Measurements from ENCODE around the gene OR2B2. TPM values are rescaled to one million over a fixed set of nuclear protein-coding genes. Genes with fewer than 3 reads are reported as not detected.

The OR2B2 gene
- total and polyA plus RNA-seq, 2 donors from 2014 or later: not detected

GRCh38 chr6:27865850-27866356, 46.3 kb downstream of the OR2B2 start:
- no peak for TF ChIP-seq CTCF (IDR thresholded peaks at IDR 0.05; ENCODE audit: borderline replicate concordance, extremely low read depth, insufficient read depth)
- Histone ChIP-seq H3K36me3 (ENCODE audit: control insufficient read depth in 2 of 3, insufficient read depth in 3 of 3, low read length in 3 of 3) (no peaks in the 10 kb centered on the region), H3K4me3 (ENCODE audit: low read length in 3 of 3) (peak overlapping the region; percentile 67 to 93 (median 70)), H3K27me3 (ENCODE audit: control insufficient read depth, insufficient read depth, low read length) (no peaks in the 10 kb centered on the region), H3K9ac (ENCODE audit: low read length in 3 of 3) (peak overlapping the region in 1 of 3 donors; percentile 94), H3K9me3 (ENCODE audit: control insufficient read depth in 2 of 3, insufficient read depth in 1 of 3, low read length in 3 of 3) (no peaks in the 10 kb centered on the region), H3K27ac (ENCODE audit: low read depth in 2 of 2, low read length in 2 of 2) (no peak overlapping the region), H3K4me1 (ENCODE audit: control insufficient read depth in 2 of 3, insufficient read depth in 2 of 3, low read depth in 1 of 3, low read length in 3 of 3) (peaks cover 0 to 9% (median 8%) of the 10 kb centered on the region in 3 donors)
- no peak for FAIRE-seq
- intact Hi-C loops (cut with DNase I): no loop called here
- peak in 3 of 5 donors; percentile 50 to 72 (median 63) for DNase-seq

- H3K9me3 ChIP-seq (ENCODE audit: control insufficient read depth in 2 of 3, insufficient read depth in 1 of 3, low read length in 3 of 3): no peaks in the 10 kb centered on the region
- peaks cover 0 to 9% (median 8%) of the 10 kb centered on the region in 3 donors for H3K4me1 ChIP-seq (ENCODE audit: control insufficient read depth in 2 of 3, insufficient read depth in 2 of 3, low read depth in 1 of 3, low read length in 3 of 3)
- TF ChIP-seq CTCF (IDR thresholded peaks at IDR 0.05; ENCODE audit: borderline replicate concordance, extremely low read depth, insufficient read depth): no peak
- FAIRE-seq (peak; percentile 76), DNase-seq (peak; percentile 86 to 99 (median 94))
- no peaks in the 10 kb centered on the region for H3K27me3 ChIP-seq (ENCODE audit: control insufficient read depth, insufficient read depth, low read length)
- intact Hi-C loops (cut with DNase I): no loop called here
- H3K36me3 ChIP-seq (ENCODE audit: control insufficient read depth in 2 of 3, insufficient read depth in 3 of 3, low read length in 3 of 3): no peaks in the 10 kb centered on the region
- peak overlapping the region in 2 of 3 donors; percentile 48 to 94 for H3K9ac ChIP-seq (ENCODE audit: low read length in 3 of 3)
- no peak overlapping the region for H3K27ac ChIP-seq (ENCODE audit: low read depth in 2 of 2, low read length in 2 of 2)
- peak overlapping the region; percentile 67 to 93 (median 70) for H3K4me3 ChIP-seq (ENCODE audit: low read length in 3 of 3)
Observed at GRCh38 chr6:27864906-27865849, 47.0 kb downstream of the OR2B2 start.

DNA sequence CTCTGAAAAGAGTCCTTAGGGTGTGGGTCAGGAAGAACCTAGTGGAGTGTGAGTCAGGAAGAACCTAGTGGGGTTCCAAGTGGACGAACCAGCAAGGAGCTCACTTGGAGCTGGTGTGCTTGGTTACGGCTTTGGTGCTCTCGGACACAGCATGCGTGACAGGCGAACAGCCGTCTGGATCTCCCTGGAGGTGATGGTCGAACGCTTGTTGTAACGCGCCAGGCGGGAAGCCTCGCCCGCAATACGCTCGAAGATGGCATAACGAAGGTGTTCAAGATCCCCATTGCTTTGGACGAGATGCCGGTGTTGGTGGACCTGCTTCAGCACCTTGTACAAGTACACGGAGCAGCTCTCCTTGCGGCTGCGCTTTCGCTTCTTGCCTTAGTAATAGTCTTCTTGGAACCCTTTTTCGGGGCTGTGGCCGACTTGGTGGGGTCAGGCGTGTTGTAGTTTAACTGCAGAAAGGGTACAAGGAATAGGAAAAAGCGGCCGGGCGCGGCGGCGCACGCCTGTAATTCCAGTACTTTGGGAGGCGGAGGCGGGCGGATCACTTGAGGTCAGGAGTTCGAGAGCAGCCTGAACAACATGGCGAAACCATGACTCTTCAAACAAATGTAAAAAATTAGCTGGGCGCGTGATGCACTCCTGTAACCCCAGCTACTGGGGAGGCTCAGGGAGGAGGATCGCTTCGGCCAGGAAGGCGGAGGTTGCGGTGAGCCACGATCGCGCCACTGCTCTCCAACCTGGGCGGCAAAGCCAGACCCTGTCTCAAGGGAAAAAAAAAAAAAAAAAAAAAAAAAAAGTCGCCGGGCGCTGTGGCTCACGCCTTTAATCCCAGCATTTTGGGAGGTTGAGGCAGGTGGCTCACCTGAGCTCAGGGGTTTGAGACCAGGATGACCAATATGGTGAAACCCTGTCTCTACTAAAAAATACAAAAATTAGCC, 48.0 kb downstream of the OR2B2 start:
- H3K9me3 ChIP-seq (ENCODE audit: control insufficient read depth in 2 of 3, insufficient read depth in 1 of 3, low read length in 3 of 3): no peaks in the 10 kb centered on the region
- H3K4me3 ChIP-seq (ENCODE audit: low read length in 3 of 3): peak overlapping the region; percentile 67 to 93 (median 70)
- no peak for FAIRE-seq
- H3K9ac ChIP-seq (ENCODE audit: low read length in 3 of 3): peak overlapping the region in 2 of 3 donors; percentile 17 to 94
- peak; percentile 57 to 81 (median 62) for DNase-seq
- TF ChIP-seq CTCF (IDR thresholded peaks at IDR 0.05; ENCODE audit: borderline replicate concordance, extremely low read depth, insufficient read depth): no peak
- no peaks in the 10 kb centered on the region for H3K27me3 ChIP-seq (ENCODE audit: control insufficient read depth, insufficient read depth, low read length)
- H3K4me1 ChIP-seq (ENCODE audit: control insufficient read depth in 2 of 3, insufficient read depth in 2 of 3, low read depth in 1 of 3, low read length in 3 of 3): peaks cover 0 to 9% (median 8%) of the 10 kb centered on the region in 3 donors
- intact Hi-C loops (cut with DNase I): no loop called here
- no peaks in the 10 kb centered on the region for H3K36me3 ChIP-seq (ENCODE audit: control insufficient read depth in 2 of 3, insufficient read depth in 3 of 3, low read length in 3 of 3)
- no peak overlapping the region for H3K27ac ChIP-seq (ENCODE audit: low read depth in 2 of 2, low read length in 2 of 2)
